GM18505 (cell line): Measurements from ENCODE around the gene TEX47.

ENCODE experiments used
- ATAC-seq: cut with Tn5 transposase; IDR thresholded peaks from one replicate; pipeline ENCODE4 v1.9.1; 2021; ENCODE audit not compliant: unreplicated experiment
- POLR2A ChIP-seq: IDR thresholded peaks from 4 replicates; pipeline ENCODE4 v1.6.1; 2011; ENCODE audit warnings: borderline replicate concordance; ENCODE audit not compliant: insufficient read depth, insufficient read length; ENCODE audit errors: extremely low read depth

TEX47 gene

GRCh38 chr7:88795553-88795952 is at the start of gene TEX47:
Gene TEX47 (minus strand): TSS chr7:88795737. CDS start chr7:88794942, 795 bp downstream.
- ATAC-seq, result no peak
- TF ChIP-seq POLR2A, result no peak

GRCh38 chr7:88845091-88845490 is 49.6 kb upstream of the TEX47 start:
- ATAC-seq, result no peak
- no peak for TF ChIP-seq POLR2A

GRCh38 chr7:88842201-88842600 is 46.7 kb upstream of the TEX47 start:
- ATAC-seq, result no peak
- TF ChIP-seq POLR2A, result no peak

DNA sequence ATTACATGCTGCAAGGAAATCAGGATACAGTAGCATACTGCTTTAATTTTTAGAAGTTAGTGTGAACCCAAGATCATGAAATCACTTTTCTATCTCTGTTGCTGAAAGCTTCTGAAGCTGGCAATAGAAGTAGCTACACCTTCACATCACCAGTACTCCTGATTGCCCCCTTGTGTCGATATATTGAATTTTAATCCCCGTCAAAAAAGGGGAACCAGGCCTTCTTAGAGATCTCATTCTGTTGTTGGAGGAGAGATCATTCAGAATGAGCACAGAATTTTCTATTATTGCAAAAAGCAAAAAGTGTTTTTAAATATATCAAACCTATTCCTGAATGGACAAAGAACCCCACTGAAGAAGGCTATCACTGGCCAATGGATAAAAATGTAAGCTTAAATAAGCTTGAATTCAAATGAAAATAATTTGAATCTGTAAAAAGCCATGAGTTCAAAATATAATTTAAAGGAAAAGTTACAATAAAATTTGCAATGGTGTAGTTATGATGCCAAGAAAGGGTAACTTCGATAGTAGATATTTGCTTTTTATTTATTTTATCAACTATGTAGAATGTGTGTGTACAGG is 39.7 kb upstream of the TEX47 start:
- ATAC-seq, result peak; percentile 93
- no peak for TF ChIP-seq POLR2A

DNA sequence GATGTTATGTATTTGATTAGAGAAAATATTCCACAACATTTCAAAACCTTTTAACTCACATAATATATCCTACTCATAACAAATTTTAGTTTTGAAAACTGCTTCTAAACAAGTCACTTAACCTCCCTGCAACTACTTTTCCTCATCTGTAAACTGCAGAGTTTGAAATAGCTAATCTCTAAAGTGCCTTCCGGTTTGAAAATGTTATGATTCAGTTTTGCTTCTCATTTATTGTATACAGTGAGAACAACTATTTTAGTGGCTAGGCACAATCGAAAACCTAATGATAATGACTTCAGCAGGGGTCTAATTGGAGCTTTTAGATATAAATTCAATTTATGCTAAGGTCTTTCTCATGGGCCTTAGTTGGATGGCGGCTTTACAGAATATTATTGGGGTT is 30.7 kb upstream of the TEX47 start:
- ATAC-seq, result no peak
- no peak for TF ChIP-seq POLR2A

DNA sequence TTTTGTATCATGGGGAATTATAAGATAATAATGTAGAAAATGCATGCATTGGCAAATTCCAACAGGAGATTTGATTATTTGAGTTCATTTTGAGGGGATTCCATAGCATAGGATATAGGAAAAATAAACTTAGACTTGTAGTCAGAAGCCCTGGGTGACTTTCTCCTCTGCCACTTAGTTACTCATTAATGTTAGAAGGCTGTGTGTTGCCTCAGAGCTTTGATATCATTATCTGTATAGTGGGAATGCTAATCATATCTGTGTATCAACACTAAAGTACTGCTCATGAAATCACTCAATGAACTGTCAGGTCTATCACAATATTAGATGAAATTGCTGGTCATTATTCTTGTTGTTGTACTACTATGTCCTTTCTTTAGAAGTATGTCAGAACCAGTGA is 23.0 kb upstream of the TEX47 start:
- no peak for TF ChIP-seq POLR2A

GRCh38 chr7:88806280-88807037 is 10.9 kb upstream of the TEX47 start:
- ATAC-seq, result no peak
- no peak for TF ChIP-seq POLR2A

More for the DNA sequence above, 23.0 kb upstream of the TEX47 start:
- ATAC-seq, result no peak

- ATAC-seq, result no peak
- no peak for TF ChIP-seq POLR2A
Observed at GRCh38 chr7:88801046-88801445, 5.5 kb upstream of the TEX47 start.

GRCh38 chr7:88792361-88792760 is 3.2 kb downstream of the TEX47 start:
- no peak for ATAC-seq
- no peak for TF ChIP-seq POLR2A

DNA sequence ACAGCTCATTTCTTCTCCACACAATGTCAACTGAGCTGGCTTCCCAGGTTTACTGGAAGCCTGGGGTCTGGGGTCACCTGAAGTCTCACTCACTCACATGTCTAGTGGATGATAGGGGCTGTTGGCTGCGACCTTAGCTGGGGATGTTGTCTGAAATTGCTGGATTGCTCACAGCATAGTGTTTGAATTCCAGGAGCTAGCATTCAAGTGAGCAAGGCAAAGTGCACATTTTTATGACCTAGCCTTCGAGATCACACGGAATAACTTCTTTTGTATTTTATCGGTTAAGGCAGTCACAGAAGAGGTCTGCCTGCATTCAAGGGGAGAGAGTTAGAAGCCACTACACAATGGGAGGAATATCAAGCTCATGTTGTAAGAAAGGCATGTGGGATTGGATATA is 3.6 kb downstream of the TEX47 start:
- no peak for ATAC-seq
- TF ChIP-seq POLR2A, result no peak

DNA sequence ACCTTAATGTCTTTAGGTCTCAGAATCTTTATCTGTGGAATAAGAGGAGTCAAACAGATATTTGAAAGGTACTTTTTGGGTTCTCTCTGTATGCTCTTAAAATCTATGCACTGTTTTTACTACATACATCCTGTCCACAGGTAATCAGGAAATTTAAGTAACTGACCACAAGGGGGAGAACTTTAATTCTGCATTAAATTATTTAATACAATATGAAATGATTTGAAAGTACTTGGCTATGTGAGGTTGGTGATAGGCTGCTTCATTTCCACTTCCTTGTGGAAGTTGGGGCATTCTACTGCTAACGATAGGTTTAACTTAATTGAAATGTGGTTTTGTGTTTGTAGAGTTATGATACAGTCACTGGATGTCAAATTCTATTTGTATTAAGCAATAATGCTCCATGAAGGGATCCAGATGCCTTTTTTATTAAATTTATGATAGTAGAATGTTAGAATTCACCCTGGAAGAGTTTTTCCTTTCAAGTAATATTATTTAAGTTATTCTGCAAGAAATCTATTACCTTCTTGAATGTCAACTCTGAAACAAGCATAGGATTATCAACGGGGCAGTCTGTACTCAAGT is 6.0 kb downstream of the TEX47 start:
- TF ChIP-seq POLR2A, result no peak
- peak; percentile 51 for ATAC-seq

GRCh38 chr7:88787777-88788176 is 7.8 kb downstream of the TEX47 start:
- no peak for TF ChIP-seq POLR2A
- ATAC-seq, result no peak

DNA sequence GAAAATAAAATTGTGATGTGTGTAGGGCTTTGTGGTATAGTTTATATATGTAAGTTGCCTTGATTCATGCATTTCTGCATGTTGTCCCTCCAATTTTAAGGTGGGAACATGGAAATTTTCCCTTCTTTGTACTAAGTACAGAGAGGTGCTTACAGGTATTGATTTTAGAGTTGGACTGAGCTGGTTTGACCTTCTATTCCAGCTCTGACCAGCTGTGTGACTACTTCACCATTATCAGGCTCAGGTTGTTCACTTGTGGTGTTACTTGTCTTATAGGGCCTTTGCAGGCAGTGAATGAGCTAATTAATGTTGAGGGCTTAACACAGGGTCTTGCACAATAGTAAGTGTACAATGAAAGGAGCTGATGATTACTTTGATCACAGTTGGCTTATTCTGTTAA is 19.7 kb downstream of the TEX47 start:
- ATAC-seq, result no peak
- no peak for TF ChIP-seq POLR2A

- TF ChIP-seq POLR2A, result no peak
Observed at GRCh38 chr7:88772776-88773175, 22.8 kb downstream of the TEX47 start.

More at GRCh38 chr7:88772776-88773175, 22.8 kb downstream of the TEX47 start:
- ATAC-seq, result no peak
